A549 (cell line): ENCODE results near the gene CD82.

Experiments
- CHD4 ChIP-seq: fragments of 200-600 bp; sonication (generic); IDR thresholded peaks from 2 replicates; pipeline ENCODE4 v1.6.1; 2016; ENCODE audit warnings: antibody characterized with exemption, mild to moderate bottlenecking, borderline replicate concordance
- CTCF ChIP-seq: fragments of >200 bp; sonication (Bioruptor Twin); formaldehyde crosslinking; IDR thresholded peaks from 3 replicates; pipeline ENCODE4 v1.5.1; 2016
- POLR2A ChIP-seq: IDR thresholded peaks from 2 replicates; pipeline ENCODE4 v1.6.1; 2012; ENCODE audit warnings: mild to moderate bottlenecking, low read length

DNA sequence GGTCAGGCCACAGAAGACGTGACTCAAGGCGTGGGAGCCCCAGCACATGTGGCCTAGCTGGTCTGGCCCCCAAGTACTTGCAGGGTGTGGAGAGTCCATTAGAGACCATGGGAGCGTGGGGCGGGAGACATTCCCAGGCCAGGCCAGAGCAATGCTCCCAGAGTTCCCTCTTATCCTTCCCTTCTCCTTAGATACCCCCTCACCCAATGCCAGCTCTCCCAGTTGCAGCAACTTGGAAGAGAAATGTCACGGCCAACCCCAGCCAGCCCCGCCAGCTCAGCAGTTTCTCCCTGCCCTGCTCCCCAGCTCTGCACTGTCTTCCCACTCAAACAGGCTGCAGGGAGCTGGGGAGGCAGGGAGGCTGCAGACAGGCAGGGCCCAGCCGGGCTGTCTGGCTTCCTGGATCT, 95.9 kb downstream of the CD82 start:
- no peak for TF ChIP-seq CTCF
- no peak for TF ChIP-seq POLR2A
- no peak for TF ChIP-seq CHD4
